HEK293 (cell line): ENCODE data around the gene ZYX.

ENCODE experiments used
- CTCF ChIA-PET: fragments of 350-600 bp; formaldehyde crosslinking; extraction: SDS; loops from one replicate; lab custom pipeline; 2021; ENCODE audit warnings: antibody characterized with exemption; lab: Yijun Ruan, JAX
- POLR2A ChIA-PET: fragments of 300-600 bp; formaldehyde crosslinking; extraction: SDS; loops from one replicate; lab custom pipeline; 2020; ENCODE audit warnings: antibody characterized with exemption, inconsistent platforms; lab: Yijun Ruan, JAX
- H3K27ac ChIP-seq: fragments of 200-500 bp; sonication (Bioruptor generic); 2 replicates; pipeline ENCODE4 v1.5.1; 2014; ENCODE audit warnings: low read depth, low read length, control low read depth, inconsistent platforms; ENCODE audit errors: extremely low read depth
- H3K36me3 ChIP-seq, 2 experiments: fragments of 200-500 bp in 1 of 2; sonication (Bioruptor generic) in 1 of 2; 1 replicate in 1 of 2; 2 replicates in 1 of 2; pipeline ENCODE4 v1.5.1; 2014 to 2017; ENCODE audit warnings: inconsistent platforms in 2 of 2, low read length in 2 of 2; ENCODE audit not compliant: control insufficient read depth in 2 of 2, insufficient read depth in 1 of 2
- H3K4me1 ChIP-seq: fragments of 200-500 bp; sonication (Bioruptor generic); 2 replicates; pipeline ENCODE4 v1.5.1; 2014; ENCODE audit warnings: mild to moderate bottlenecking, low read length, inconsistent platforms; ENCODE audit not compliant: control insufficient read depth, insufficient read depth
- H3K4me3 ChIP-seq: 2 replicates; pipeline ENCODE4 v1.5.1; 2011; ENCODE audit warnings: low read depth, mild to moderate bottlenecking, control low read depth, low read length, moderate library complexity
- H3K9me3 ChIP-seq: fragments of 200-500 bp; sonication (Bioruptor generic); 2 replicates; pipeline ENCODE4 v1.5.1; 2014; ENCODE audit warnings: low read depth, low read length, inconsistent platforms; ENCODE audit not compliant: control insufficient read depth, insufficient read depth
- BCL11A ChIP-seq: fragments of 450-650 bp; formaldehyde crosslinking; IDR thresholded peaks from 2 replicates; pipeline ENCODE4 v1.5.1; 2016; ENCODE audit warnings: low read depth, missing biosample characterization, missing genetic modification characterization
- BCL11B ChIP-seq: fragments of 450-650 bp; formaldehyde crosslinking; IDR thresholded peaks from 2 replicates; pipeline ENCODE4 v1.5.1; 2016; ENCODE audit warnings: low read depth, missing biosample characterization, missing genetic modification characterization
- EGR2 ChIP-seq: fragments of 450-650 bp; formaldehyde crosslinking; IDR thresholded peaks from 2 replicates; pipeline ENCODE4 v1.5.1; 2016; ENCODE audit warnings: low read depth, missing biosample characterization, missing genetic modification characterization
- ELK4 ChIP-seq: IDR thresholded peaks from 2 replicates; pipeline ENCODE4 v1.6.1; 2011; ENCODE audit warnings: mild to moderate bottlenecking, low read depth, low read length, borderline replicate concordance
- IKZF3 ChIP-seq: fragments of 450-650 bp; IDR thresholded peaks from 2 replicates; pipeline ENCODE4 v1.5.0; 2018; ENCODE audit warnings: missing biosample characterization, mild to moderate bottlenecking, missing genetic modification characterization, moderate library complexity
- KLF9 ChIP-seq: fragments of 450-650 bp; formaldehyde crosslinking; IDR thresholded peaks from 2 replicates; pipeline ENCODE4 v1.5.1; 2016; ENCODE audit warnings: missing biosample characterization, missing genetic modification characterization, low read depth
- MZF1 ChIP-seq: fragments of 450-650 bp; formaldehyde crosslinking; IDR thresholded peaks from 2 replicates; pipeline ENCODE4 v1.5.1; 2017; ENCODE audit warnings: missing biosample characterization, missing genetic modification characterization, borderline replicate concordance
- PBX3 ChIP-seq: sonication (generic); formaldehyde crosslinking; IDR thresholded peaks from 2 replicates; pipeline ENCODE4 v1.8.1; 2022; ENCODE audit warnings: mild to moderate bottlenecking, moderate library complexity, missing genetic modification reagents
- PRDM10 ChIP-seq: fragments of 450-650 bp; formaldehyde crosslinking; IDR thresholded peaks from 2 replicates; pipeline ENCODE4 v1.5.1; 2016; ENCODE audit warnings: missing biosample characterization, missing genetic modification characterization
- SALL2 ChIP-seq: fragments of 450-650 bp; formaldehyde crosslinking; IDR thresholded peaks from 2 replicates; pipeline ENCODE4 v1.5.0; 2017; ENCODE audit warnings: missing biosample characterization, mild to moderate bottlenecking, missing genetic modification characterization, borderline replicate concordance
- ZFP3 ChIP-seq: fragments of 450-650 bp; formaldehyde crosslinking; IDR thresholded peaks from 2 replicates; pipeline ENCODE4 v1.5.1; 2016; ENCODE audit warnings: low read depth, missing biosample characterization, missing genetic modification characterization
- ZNF114 ChIP-seq: fragments of 450-650 bp; formaldehyde crosslinking; IDR thresholded peaks from 2 replicates; pipeline ENCODE4 v1.5.0; 2017; ENCODE audit warnings: missing biosample characterization, missing genetic modification characterization
- ZNF157 ChIP-seq: fragments of 450-650 bp; formaldehyde crosslinking; IDR thresholded peaks from 2 replicates; pipeline ENCODE4 v1.5.1; 2016; ENCODE audit warnings: missing biosample characterization, missing genetic modification characterization
- ZNF16 ChIP-seq: fragments of 450-650 bp; formaldehyde crosslinking; IDR thresholded peaks from 2 replicates; pipeline ENCODE4 v1.5.1; 2016; ENCODE audit warnings: low read depth, missing biosample characterization, missing genetic modification characterization
- ZNF174 ChIP-seq: fragments of 450-650 bp; formaldehyde crosslinking; IDR thresholded peaks from 2 replicates; pipeline ENCODE4 v1.5.0; 2017; ENCODE audit warnings: missing biosample characterization, mild to moderate bottlenecking, missing genetic modification characterization
- ZNF354C ChIP-seq: fragments of 450-650 bp; formaldehyde crosslinking; IDR thresholded peaks from 2 replicates; pipeline ENCODE4 v1.5.1; 2016; ENCODE audit warnings: missing biosample characterization, missing genetic modification characterization, low read depth, borderline replicate concordance
- ZNF366 ChIP-seq: fragments of 450-650 bp; formaldehyde crosslinking; conservative IDR thresholded peaks from 2 replicates; pipeline ENCODE4 v1.5.1; 2016; ENCODE audit warnings: missing biosample characterization, missing genetic modification characterization
- ZNF433 ChIP-seq: fragments of 450-650 bp; formaldehyde crosslinking; IDR thresholded peaks from 2 replicates; pipeline ENCODE4 v1.5.1; 2016; ENCODE audit warnings: missing biosample characterization, missing genetic modification characterization, low read depth
- ZNF449 ChIP-seq: fragments of 450-650 bp; formaldehyde crosslinking; IDR thresholded peaks from 2 replicates; pipeline ENCODE4 v1.5.1; 2017; ENCODE audit warnings: missing biosample characterization, mild to moderate bottlenecking, missing genetic modification characterization, moderate library complexity
- ZNF501 ChIP-seq: fragments of 450-650 bp; formaldehyde crosslinking; IDR thresholded peaks from 2 replicates; pipeline ENCODE4 v1.5.1; 2016; ENCODE audit warnings: missing biosample characterization, missing genetic modification characterization
- ZNF514 ChIP-seq: fragments of 450-650 bp; formaldehyde crosslinking; IDR thresholded peaks from 2 replicates; pipeline ENCODE4 v1.5.1; 2016; ENCODE audit warnings: missing biosample characterization, missing genetic modification characterization
- ZNF521 ChIP-seq: fragments of 450-650 bp; formaldehyde crosslinking; IDR thresholded peaks from 2 replicates; pipeline ENCODE4 v1.5.1; 2017; ENCODE audit warnings: missing biosample characterization, mild to moderate bottlenecking, missing genetic modification characterization
- ZNF549 ChIP-seq: fragments of 450-650 bp; IDR thresholded peaks from 2 replicates; pipeline ENCODE4 v1.5.1; 2018; ENCODE audit warnings: missing biosample characterization, missing genetic modification characterization, mild to moderate bottlenecking, inconsistent platforms, moderate library complexity
- ZNF596 ChIP-seq: fragments of 450-650 bp; IDR thresholded peaks from 2 replicates; pipeline ENCODE4 v1.5.0; 2018; ENCODE audit warnings: missing biosample characterization, mild to moderate bottlenecking, missing genetic modification characterization, moderate library complexity
- ZNF624 ChIP-seq: fragments of 450-650 bp; formaldehyde crosslinking; IDR thresholded peaks from 2 replicates; pipeline ENCODE4 v1.5.1; 2017; ENCODE audit warnings: missing biosample characterization, missing genetic modification characterization
- ZNF654 ChIP-seq: fragments of 450-650 bp; formaldehyde crosslinking; IDR thresholded peaks from 2 replicates; pipeline ENCODE4 v1.5.1; 2016; ENCODE audit warnings: low read depth, missing biosample characterization, missing genetic modification characterization

ZYX gene

GRCh38 chr7:143418681-143419458 is 37.7 kb downstream of the ZYX start:
- no peak for TF ChIP-seq ZNF174
- TF ChIP-seq ZNF157 = no peak
- TF ChIP-seq PRDM10 (tag by site-specific recombination) = no peak
- no peak for TF ChIP-seq KLF9 (tag by site-specific recombination)
- TF ChIP-seq ZNF16 (tag by site-specific recombination) = no peak
- no peak for TF ChIP-seq ZNF433 (tag by site-specific recombination)
- no peak for TF ChIP-seq ZNF354C (tag by site-specific recombination)
- no peak for TF ChIP-seq ZNF449 (tag by site-specific recombination)
- TF ChIP-seq ZNF654 (tag by site-specific recombination) = no peak
- TF ChIP-seq ZNF366 (tag by site-specific recombination) = no peak
- no peak for TF ChIP-seq ZNF521
- no peak for TF ChIP-seq PBX3 (CRISPR knock-in tag)
- TF ChIP-seq IKZF3 (tag by site-specific recombination) = no peak
- no peak for TF ChIP-seq EGR2 (tag by site-specific recombination)
- TF ChIP-seq BCL11B (tag by site-specific recombination) = no peak
- TF ChIP-seq ZFP3 (tag by site-specific recombination) = no peak
- TF ChIP-seq, all 188 proteins: peak for 0
- CTCF ChIA-PET = interaction anchor here (0.6 to 1.2 kb wide), 4 partner anchors 10 to 176 kb away, joined by 3 read pairs; no protein-coding TSS in a partner anchor

GRCh38 chr7:143419880-143420279 is 38.7 kb downstream of the ZYX start:
- Histone ChIP-seq H3K36me3 (no peaks in the 10 kb centered on the region), H3K9me3 (no peaks in the 10 kb centered on the region), H3K4me3 (no peak overlapping the region), H3K27ac (no peak overlapping the region), H3K4me1 (no peaks in the 10 kb centered on the region)
- ChIA-PET POLR2A (no interaction called here), CTCF (interaction anchor here (0.6 kb wide), 1 partner anchor 15 kb away, joined by 3 read pairs; no protein-coding TSS in a partner anchor)
- TF ChIP-seq ZNF596 (tag by site-specific recombination) (no peak), MZF1 (tag by site-specific recombination) (no peak), ZNF449 (tag by site-specific recombination) (no peak), ELK4 (no peak), ZNF549 (tag by site-specific recombination) (no peak), ZNF514 (tag by site-specific recombination) (no peak), SALL2 (tag by site-specific recombination) (no peak), ZNF624 (tag by site-specific recombination) (no peak), BCL11A (tag by site-specific recombination) (no peak), ZNF501 (no peak), ZNF114 (no peak)

More at GRCh38 chr7:143418681-143419458, 37.7 kb downstream of the ZYX start:
- Histone ChIP-seq H3K36me3 (no peaks in the 10 kb centered on the region), H3K9me3 (no peaks in the 10 kb centered on the region), H3K4me3 (no peak overlapping the region), H3K4me1 (no peaks in the 10 kb centered on the region), H3K27ac (no peak overlapping the region)
- POLR2A ChIA-PET = no interaction called here
